GM10248 (cell line): ENCODE data around the gene ADM.

Experiments
- CTCF ChIA-PET: fragments of 300-600 bp; sonication (Branson Sonifier 250); formaldehyde crosslinking; extraction: SDS; loops from one replicate; lab custom pipeline; 2021; ENCODE audit warnings: antibody characterized with exemption; lab: Yijun Ruan, JAX
- POLR2A ChIA-PET: fragments of 350-650 bp; sonication (Branson Sonifier 250); formaldehyde crosslinking; extraction: SDS; loops from one replicate; lab custom pipeline; 2020; ENCODE audit warnings: antibody characterized with exemption; lab: Yijun Ruan, JAX
- DNase-seq: peaks from one replicate; pipeline ENCODE4 v3.0.0; 2012; ENCODE audit errors: extremely low spot score
- TF ChIP-seq, protein P1 (sequence below): IDR thresholded peaks from 2 replicates; pipeline ENCODE4 v1.5.1; 2012; ENCODE audit warnings: mild to moderate bottlenecking, low read depth; ENCODE audit errors: extremely low read depth, missing control alignments, control extremely low read depth

The ADM gene

DNA sequence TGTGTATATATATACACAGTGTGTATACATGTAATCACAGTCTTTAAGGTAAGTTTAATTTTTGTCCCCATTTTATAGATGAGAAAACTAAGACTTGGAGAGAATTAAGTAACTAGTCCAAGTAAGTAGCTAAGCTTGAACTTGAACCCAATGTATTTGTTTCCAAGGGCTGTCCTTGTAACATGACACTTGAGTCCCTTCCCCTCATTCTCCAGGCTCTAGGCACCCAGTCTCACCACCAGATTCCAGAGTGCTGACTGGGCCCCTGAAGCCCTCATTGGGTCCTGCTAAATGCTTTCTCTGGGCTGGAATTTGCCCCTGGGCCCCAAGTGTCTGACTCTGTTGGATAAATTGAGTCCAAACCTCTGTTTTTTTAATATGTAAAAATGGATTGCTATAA lies 45.5 kb downstream of the ADM start:
- TF ChIP-seq, protein P1, sequence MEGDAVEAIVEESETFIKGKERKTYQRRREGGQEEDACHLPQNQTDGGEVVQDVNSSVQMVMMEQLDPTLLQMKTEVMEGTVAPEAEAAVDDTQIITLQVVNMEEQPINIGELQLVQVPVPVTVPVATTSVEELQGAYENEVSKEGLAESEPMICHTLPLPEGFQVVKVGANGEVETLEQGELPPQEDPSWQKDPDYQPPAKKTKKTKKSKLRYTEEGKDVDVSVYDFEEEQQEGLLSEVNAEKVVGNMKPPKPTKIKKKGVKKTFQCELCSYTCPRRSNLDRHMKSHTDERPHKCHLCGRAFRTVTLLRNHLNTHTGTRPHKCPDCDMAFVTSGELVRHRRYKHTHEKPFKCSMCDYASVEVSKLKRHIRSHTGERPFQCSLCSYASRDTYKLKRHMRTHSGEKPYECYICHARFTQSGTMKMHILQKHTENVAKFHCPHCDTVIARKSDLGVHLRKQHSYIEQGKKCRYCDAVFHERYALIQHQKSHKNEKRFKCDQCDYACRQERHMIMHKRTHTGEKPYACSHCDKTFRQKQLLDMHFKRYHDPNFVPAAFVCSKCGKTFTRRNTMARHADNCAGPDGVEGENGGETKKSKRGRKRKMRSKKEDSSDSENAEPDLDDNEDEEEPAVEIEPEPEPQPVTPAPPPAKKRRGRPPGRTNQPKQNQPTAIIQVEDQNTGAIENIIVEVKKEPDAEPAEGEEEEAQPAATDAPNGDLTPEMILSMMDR = no peak
- no peak for DNase-seq
- ChIA-PET CTCF (interaction anchor here (1.2 to 3.5 kb wide), 2 partner anchors 11 to 16 kb away, joined by 3 to 19 read pairs; no protein-coding TSS in a partner anchor), POLR2A (no interaction called here)

DNA sequence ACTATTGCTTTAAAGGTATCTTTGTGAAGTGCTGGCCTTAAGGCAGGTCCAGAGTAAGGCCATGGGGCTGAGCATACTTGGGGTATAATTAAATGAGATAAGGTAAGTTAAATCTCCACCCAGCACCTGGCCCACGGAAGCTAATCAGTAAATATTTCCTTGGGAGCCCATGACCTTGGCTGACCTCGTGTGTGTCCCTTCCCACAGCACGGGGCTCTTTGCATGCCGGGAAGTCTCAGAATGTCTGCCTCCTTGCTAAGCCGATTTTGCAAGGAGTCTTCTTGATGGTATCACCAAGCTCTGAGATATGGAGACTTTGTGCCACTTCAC lies 46.5 kb downstream of the ADM start:
- TF ChIP-seq, protein P1 = no peak
- ChIA-PET CTCF (interaction anchor here (3.5 kb wide), 1 partner anchor 15 kb away, joined by 19 read pairs; no protein-coding TSS in a partner anchor), POLR2A (no interaction called here)
- DNase-seq = no peak

GRCh38 chr11:10351765-10352641 lies 47.1 kb downstream of the ADM start:
- POLR2A ChIA-PET = no interaction called here
- no peak for DNase-seq
- CTCF ChIA-PET = interaction anchor here (3.5 kb wide), 1 partner anchor 14 kb away, joined by 19 read pairs; no protein-coding TSS in a partner anchor
- TF ChIP-seq, protein P1 = no peak

GRCh38 chr11:10352921-10353550 lies 48.2 kb downstream of the ADM start:
- no peak for DNase-seq
- ChIA-PET POLR2A (no interaction called here), CTCF (interaction anchor here (3.5 kb wide), 1 partner anchor 13 kb away, joined by 19 read pairs; no protein-coding TSS in a partner anchor)
- TF ChIP-seq, protein P1 = no peak

GRCh38 chr11:10354389-10354788 lies 49.5 kb downstream of the ADM start:
- TF ChIP-seq, protein P1 = no peak
- CTCF ChIA-PET = interaction anchor here (1.5 to 2.3 kb wide), 3 partner anchors 12 to 29 kb away, joined by 4 to 11 read pairs (median 9); no protein-coding TSS in a partner anchor
- DNase-seq = no peak
- POLR2A ChIA-PET = no interaction called here

DNA sequence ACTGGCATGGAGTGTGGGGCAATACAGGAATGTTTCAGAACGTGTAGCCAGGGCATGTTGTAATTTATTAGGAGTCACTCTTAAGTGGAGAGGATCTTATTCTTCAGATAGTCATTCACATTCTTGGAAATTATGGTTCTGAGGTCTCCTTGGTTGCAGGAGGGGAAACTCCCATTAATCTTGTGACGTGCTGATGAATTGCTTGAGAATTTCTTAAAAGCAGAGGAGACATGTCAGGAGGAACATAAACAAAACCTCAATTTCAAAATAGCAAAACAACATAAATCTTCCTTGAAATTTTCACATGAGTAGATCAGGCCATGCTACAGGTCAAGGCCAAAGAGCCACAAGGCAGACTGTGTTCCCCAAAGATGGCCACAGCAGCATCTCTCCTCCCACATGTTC lies 50.4 kb downstream of the ADM start:
- DNase-seq = no peak
- TF ChIP-seq, protein P1 = no peak
- ChIA-PET POLR2A (no interaction called here), CTCF (interaction anchor here (1.5 to 2.3 kb wide), 3 partner anchors 12 to 30 kb away, joined by 4 to 11 read pairs (median 9); no protein-coding TSS in a partner anchor)
